HG02588 (cell line): ENCODE data around the gene UROC1.

Experiments used
- ATAC-seq: cut with Tn5 transposase; IDR thresholded peaks from one replicate; pipeline ENCODE4 v1.9.1; 2021; ENCODE audit warnings: mild to moderate bottlenecking, moderate library complexity; ENCODE audit not compliant: unreplicated experiment

Gene UROC1

GRCh38 chr3:126464997-126465396 is 52.6 kb downstream of the UROC1 start:
- ATAC-seq, result no peak

- ATAC-seq, result no peak
Observed at GRCh38 chr3:126464494-126464893, 53.1 kb downstream of the UROC1 start.

- no peak for ATAC-seq
Observed at GRCh38 chr3:126464093-126464492, 53.5 kb downstream of the UROC1 start.

GRCh38 chr3:126463521-126463920 is 54.1 kb downstream of the UROC1 start:
- ATAC-seq, result no peak

DNA sequence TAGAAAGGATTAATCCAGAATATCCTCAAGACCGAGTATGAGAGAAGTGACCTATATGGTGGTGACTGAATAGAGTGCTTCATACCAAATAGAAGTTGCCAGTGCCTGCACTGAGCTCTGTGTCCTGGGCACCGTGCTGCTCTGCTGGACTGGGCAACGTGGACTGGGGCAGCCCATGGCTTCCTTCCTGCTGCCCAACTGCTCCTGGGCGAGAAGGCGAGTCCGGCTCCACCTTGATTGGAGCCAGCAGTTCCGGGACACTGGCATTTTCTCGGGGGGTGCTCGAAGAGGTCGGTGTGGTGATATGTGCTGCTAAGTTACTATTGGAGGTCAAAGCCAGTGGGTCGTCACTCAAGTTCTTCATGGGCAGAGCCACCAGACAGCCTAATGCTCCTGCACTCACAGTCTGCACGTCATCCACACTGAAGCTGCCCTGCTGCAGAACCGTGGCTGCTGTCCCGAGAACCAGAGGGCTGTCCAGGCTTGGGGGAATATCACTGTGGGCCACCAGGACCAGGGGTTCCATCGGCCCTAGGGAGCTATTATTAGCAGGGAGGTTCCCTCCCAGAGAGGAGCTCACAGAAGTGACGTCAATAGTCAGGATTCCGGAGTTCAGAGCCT is 56.0 kb downstream of the UROC1 start:
- no peak for ATAC-seq

DNA sequence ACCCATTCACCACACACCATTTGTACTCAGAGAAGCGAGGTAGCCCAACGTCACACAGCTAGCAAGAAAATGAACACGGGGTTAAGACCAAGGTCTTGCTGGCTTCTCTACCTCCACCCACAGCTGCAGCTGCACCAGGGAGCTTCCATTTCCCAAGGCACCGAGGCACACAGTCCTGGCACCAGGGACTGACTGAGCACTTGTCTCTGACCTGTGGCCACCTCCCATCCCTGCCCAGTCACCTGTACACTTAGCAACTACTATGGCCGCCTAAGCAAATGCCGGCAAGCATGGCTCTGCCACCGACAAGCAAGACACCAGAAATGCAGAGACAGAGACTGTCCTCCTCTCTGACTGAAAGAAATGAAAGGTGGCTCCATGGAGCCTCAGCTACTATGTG is 57.2 kb downstream of the UROC1 start:
- no peak for ATAC-seq

GRCh38 chr3:126459763-126460127 is 57.8 kb downstream of the UROC1 start:
- no peak for ATAC-seq

- no peak for ATAC-seq
Observed at GRCh38 chr3:126459111-126459762, 58.3 kb downstream of the UROC1 start.

GRCh38 chr3:126456766-126457388 is 60.7 kb downstream of the UROC1 start:
- no peak for ATAC-seq

- no peak for ATAC-seq
Observed at GRCh38 chr3:126456211-126456610, 61.4 kb downstream of the UROC1 start.

GRCh38 chr3:126454437-126455198 is 63.0 kb downstream of the UROC1 start:
- no peak for ATAC-seq

DNA sequence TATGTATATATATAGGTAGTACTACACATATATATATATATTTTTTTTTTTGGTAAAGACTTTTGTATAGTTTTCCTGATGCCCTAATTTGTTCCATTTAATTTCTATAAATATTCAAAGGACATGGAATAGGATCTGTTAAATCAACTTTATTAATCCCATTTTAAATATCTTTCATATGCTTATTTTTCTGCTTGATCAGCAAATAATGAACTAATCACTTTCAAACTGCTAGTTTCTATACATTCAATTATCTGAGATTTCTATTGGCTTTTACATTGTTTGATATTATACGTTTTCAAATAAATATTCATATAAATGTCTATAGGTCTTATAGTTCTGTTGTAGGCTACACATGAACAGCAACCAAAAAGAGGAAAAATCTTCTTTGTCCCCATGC is 63.5 kb downstream of the UROC1 start:
- no peak for ATAC-seq

GRCh38 chr3:126452213-126452612 is 65.4 kb downstream of the UROC1 start:
- no peak for ATAC-seq

DNA sequence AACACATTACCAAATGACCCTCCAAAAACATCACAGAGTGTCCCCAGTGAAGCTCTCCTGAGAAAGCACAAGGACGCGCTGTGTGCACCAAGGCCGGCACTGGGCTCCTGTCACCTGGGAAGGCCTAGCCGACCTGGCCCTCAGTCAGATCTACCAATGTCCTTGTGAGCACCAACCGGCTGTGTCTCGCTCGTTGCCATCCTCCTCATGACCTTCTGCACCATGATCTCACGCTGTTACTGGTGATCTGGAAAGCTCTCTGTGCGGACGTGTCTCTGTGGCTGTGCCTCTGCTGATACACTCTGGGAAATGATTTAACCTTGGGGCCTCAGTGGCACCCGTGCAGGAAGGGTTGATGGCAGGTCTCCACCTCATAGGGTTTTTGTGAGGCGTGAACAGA is 66.1 kb downstream of the UROC1 start:
- ATAC-seq, result no peak

DNA sequence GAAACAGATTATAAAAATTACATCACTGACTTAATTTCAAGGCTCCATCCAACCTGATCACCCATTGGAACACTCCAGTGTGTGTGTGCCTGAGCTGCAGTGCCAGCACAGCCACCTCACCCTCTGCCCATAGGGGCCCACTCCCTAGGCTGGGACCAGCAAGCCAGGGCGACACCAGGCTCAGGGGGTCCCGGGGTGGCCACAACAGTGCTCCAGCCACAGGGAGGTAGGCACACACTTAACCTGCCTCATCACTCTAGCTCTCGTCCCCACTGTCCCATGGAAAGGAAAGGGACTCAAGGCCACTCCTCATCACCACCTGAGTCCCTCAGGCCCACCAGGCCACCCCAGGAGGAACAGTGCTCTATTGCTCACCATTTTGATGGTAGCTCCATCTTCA is 66.8 kb downstream of the UROC1 start:
- ATAC-seq, result no peak

GRCh38 chr3:126450219-126450618 is 67.4 kb downstream of the UROC1 start:
- no peak for ATAC-seq

- no peak for ATAC-seq
Observed at GRCh38 chr3:126449621-126450051, 67.9 kb downstream of the UROC1 start.

- no peak for ATAC-seq
Observed at GRCh38 chr3:126448893-126449180, 68.7 kb downstream of the UROC1 start.

DNA sequence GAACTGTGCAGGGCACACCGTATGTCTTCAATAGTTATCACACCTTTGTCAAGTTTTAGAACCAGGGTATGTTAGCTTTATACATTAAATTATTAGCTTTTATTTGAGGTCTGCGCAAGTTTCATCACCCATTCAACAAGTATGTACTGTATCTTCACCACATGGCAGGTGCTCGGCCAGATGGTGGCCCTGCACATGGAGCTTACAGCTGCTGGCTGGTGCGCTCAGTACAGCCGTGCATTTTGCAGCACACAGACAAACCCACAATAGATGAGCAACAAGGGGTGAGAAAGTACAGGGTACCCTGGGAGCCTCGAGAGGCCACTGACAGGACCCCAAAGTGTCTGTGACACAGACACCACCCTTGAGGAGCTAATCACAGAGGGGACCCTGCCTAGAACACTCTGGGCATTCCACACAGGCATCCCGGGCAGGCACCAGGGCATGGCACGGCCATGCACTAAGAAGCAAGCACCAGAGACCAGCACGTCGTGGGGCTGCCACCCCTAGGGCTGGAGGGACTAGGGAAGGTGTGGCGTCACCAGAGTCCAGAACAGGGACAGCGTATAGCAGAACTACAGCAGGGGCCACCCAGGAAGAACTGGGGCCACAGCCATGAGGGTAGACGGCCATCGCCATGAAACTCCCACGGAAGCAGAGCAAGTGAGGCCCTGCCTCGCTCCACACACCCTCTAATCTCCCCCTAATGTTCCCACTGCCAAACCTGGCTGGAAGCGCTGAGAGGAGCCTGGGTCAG is 69.3 kb downstream of the UROC1 start:
- ATAC-seq, result no peak

DNA sequence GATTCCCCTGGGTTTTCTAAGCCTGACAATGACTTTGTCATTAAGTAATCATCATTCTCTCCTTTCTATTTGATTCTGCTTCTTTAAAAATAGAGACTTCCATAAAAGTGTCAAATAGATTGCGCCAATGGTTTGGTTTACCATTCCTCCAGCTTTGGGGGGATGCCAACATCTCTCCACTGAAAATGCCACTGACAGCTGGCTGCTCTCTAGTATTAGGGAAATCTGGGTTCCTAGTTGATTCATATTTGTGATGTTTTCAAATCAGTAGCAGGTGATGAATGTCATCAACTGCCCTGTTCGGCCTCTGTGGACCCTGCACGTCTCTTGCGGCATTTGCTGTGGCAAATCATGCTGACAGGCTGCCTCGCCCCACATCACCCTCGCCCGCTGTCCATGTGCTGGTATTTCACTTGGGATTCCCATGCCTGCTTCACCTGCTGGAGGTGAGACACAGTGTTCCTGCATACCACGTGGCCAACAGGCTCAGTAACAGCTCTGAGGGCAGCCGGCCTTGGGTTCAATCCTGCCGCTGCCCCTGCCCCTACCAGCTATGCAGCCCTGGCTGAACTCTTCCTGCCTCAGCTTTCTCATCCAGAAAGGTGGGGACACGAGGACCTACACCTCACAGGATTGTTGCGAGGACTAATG is 70.0 kb downstream of the UROC1 start:
- no peak for ATAC-seq

DNA sequence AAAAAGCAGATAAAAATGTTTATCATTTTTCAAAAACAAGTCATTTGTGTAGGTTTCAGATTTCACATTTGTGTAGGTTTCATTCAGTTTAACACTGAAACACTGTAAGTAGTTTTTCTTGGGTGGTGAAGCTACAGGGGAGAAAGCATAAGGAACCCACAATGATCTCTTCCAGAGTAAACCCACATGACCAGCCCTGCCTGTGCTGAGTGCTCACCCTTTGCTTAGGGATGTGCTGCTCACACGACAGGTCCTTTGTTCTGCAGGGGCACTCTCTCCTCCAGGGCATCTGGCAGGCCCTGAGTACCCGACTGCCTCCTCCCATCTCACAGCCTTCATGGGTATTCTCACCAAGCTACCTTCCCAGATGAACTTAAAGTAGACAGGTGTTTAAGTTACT is 70.8 kb downstream of the UROC1 start:
- no peak for ATAC-seq
